Anterior cingulate cortex (tissue), 58 donors: ENCODE measurements around the gene TMEM9.
A peak's percentile ranks its signal among the peaks of the same experiment; 100 is the strongest.

ENCODE experiments used
- DNase-seq, 58 donors: peaks; one replicate each; lab custom pipeline; 2025; lab: John Stamatoyannopoulos, UW

Gene TMEM9

GRCh38 chr1:201089596-201089995 lies 64.7 kb downstream of the TMEM9 start:
- no peak for DNase-seq

DNA sequence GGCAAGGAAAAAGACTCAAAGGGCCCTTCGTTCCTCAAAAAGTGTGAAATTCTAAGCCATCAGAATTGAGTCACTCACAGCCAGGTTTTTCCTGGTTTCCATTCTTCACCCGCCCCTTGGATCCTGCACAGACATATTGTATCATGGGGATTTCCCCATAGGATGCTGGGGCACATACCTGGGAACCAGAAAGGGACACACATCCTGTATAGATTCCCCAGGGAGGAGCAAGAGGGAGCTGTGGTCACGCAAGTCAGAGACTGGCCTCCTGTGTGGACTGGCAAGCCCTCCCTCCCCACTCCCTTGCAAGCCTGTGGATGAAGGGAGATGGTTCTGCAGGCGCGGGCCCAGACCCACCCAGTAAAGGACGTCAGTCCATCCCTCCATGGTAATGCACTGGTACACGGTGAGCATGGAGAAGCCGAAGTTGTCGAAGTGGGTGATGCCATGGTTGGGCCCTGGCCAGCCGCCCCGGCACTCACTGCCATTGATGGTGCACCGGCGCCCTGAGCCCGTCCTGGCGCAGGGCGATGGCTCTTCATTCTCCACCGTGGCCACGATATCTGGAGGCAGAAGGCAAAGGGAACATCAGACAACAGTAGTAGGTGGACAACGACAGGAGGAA lies 65.3 kb downstream of the TMEM9 start:
- no peak for DNase-seq

GRCh38 chr1:201088395-201088794 lies 65.9 kb downstream of the TMEM9 start:
- no peak for DNase-seq

DNA sequence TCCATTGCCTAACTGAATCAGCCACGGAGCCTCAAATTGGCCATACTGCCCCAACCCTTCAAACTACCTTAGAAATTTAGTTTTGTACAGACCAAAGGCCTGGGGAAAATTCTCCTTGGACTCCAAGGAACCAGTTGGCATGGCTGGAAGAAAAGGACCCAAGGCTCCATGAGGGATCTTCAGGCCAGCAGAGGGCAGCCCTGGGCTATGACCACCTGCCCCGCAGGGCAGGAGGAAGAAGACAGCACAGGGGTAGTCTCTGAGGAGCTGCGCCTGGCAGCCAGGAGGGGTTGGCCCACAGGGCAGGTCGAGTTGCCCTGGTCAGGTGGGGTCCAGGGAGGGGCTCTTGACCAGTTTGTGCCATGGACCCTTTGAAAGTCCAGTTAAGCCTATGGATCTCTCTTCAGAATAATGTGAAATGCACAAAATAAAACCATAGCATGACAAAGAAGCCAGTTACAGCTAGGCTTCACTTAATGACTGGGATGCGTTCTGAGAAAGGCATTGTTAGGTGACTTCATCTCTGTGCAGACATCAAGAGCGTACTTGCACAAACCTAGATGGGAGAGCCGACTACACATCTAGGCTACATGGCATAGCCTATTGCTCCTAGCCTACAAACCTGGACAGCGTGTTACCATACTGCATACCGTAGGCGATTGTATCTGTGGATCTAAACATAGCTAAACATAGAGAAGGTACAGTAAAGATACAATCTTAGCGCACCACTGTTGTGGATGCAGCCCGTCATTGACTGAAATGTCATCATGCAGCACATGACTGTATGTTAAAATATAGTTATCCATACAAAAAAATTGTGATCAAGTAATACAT lies 68.2 kb downstream of the TMEM9 start:
- DNase-seq = peak in 32 of 58 donors; percentile 7 to 62 (median 26)
